Nephron (organoid): ENCODE results near the gene GRID2IP.

Experiments
- H3K27ac Mint-ChIP-seq, 3 experiments: 2 replicates each; pipeline ENCODE4 v1.8.0; 2020; ENCODE audit warnings: mixed read lengths in 3 of 3, mild to moderate bottlenecking in 2 of 3, moderate library complexity in 1 of 3
- H3K27me3 Mint-ChIP-seq: 2 replicates; pipeline ENCODE4 v1.8.0; 2021; ENCODE audit warnings: low read depth, mild to moderate bottlenecking, moderate library complexity, mixed read lengths
- H3K36me3 Mint-ChIP-seq: 2 replicates; pipeline ENCODE4 v1.8.0; 2020; ENCODE audit warnings: low read depth, mixed read lengths
- H3K4me1 Mint-ChIP-seq: 2 replicates; pipeline ENCODE4 v1.8.0; 2020; ENCODE audit warnings: mixed read lengths
- H3K4me3 Mint-ChIP-seq, 3 experiments: 2 replicates each; pipeline ENCODE4 v1.8.0; 2020; ENCODE audit warnings: mild to moderate bottlenecking in 3 of 3, mixed read lengths in 3 of 3, moderate library complexity in 2 of 3
- H3K9me3 Mint-ChIP-seq: 2 replicates; pipeline ENCODE4 v1.8.0; 2020; ENCODE audit warnings: mixed read lengths
- CTCF ChIP-seq, 3 experiments: fragments of 200-600 bp; sonication (generic); IDR thresholded peaks; one replicate each; pipeline ENCODE4 v1.5.0; 2021; ENCODE audit warnings: antibody characterized with exemption in 3 of 3; ENCODE audit not compliant: unreplicated experiment in 3 of 3

The GRID2IP gene

DNA sequence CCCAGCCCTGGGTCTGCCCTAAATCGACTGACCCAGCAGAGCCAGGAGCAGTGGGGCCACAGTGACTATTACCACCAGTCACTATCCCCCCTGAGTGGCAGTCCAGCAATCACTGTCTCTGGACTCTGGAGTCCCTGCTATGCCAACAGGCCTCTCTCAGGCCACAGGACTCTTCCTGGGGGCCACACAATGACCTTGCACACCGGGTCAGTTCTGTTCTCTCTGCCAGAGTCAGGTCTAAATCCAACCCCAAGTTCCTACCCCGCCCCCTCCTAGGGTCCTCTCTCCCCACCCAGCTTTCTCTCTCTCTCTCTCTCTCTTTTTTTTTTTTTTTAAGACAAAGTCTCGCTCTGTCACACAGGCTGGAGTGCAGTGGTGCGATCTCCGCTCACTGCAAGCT, 21.6 kb downstream of the GRID2IP start:
- no peak for TF ChIP-seq CTCF (IDR thresholded peaks at IDR 0.05; ENCODE audit: unreplicated experiment in 3 of 3)
- no peaks in the 10 kb centered on the region for H3K36me3 Mint-ChIP-seq
- no peaks in the 10 kb centered on the region for H3K9me3 Mint-ChIP-seq
- peak overlapping the region in 2 of 3 experiments; percentile 44 to 60 for H3K4me3 Mint-ChIP-seq
- peaks cover 84% of the 10 kb centered on the region for H3K27me3 Mint-ChIP-seq
- no peaks in the 10 kb centered on the region for H3K4me1 Mint-ChIP-seq
- H3K27ac Mint-ChIP-seq: no peak overlapping the region

DNA sequence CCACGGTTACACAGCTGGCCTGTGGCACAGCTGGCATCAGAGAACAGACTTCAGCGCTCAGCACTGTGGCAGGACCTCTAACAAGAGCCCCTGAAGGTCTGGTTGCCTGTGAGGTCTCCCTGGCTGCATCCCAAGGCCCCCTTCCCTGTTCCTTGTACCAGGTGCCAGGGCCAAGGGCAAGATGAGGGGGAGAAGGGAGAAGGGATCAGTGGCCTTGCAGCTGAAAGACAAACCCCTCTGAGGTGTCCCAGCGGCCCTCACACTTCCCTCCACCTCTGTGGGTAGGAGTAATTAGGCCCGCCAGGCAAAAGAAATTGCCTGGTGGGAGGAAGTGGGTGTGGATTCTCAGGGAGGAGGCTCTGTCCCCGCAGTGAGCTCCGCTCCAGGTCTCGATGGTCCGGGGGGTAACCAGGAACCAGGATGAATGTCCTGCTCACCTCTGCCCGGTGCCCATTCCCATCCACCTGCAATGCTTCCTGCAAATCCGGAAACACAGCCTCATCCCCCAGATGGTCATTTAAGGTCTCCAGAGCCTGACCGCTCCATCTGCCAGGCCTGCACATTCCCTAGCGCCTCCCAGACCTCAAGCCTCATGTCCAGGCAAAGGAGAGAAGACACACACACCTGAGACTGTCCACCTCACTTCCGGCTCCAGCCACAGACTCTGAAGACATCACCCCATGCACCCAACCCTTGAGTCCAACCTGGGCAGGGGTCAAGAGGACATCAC, 22.7 kb downstream of the GRID2IP start:
- Mint-ChIP-seq H3K4me3 (peak overlapping the region; percentile 32 to 48 (median 38)), H3K36me3 (no peaks in the 10 kb centered on the region), H3K4me1 (no peaks in the 10 kb centered on the region), H3K27ac (no peak overlapping the region), H3K9me3 (no peaks in the 10 kb centered on the region), H3K27me3 (peaks cover 83% of the 10 kb centered on the region)
- no peak for TF ChIP-seq CTCF (IDR thresholded peaks at IDR 0.05; ENCODE audit: unreplicated experiment in 3 of 3)

DNA sequence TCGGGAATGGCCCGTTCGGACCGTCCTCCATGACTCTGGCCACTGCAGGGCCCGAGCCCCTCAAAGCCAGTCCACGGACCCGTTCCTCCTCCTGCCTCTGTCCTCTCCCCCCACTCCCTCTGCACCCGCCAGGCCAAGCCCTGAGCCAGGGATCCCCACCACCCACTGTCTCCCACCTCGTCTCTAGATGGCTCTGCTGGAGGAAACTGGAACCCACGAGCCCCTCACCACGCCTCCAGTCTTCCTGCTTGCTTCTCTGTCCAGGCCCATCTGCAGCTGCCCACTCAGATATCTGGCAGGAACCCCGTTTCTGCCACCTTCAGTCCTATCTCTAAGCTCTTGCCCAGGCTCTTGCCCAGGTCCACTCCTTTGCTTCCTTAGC, 24.3 kb downstream of the GRID2IP start:
- no peak overlapping the region for H3K27ac Mint-ChIP-seq
- H3K36me3 Mint-ChIP-seq: no peaks in the 10 kb centered on the region
- peak overlapping the region; percentile 68 to 79 (median 79) for H3K4me3 Mint-ChIP-seq
- peaks cover 77% of the 10 kb centered on the region for H3K27me3 Mint-ChIP-seq
- H3K9me3 Mint-ChIP-seq: no peaks in the 10 kb centered on the region
- H3K4me1 Mint-ChIP-seq: no peaks in the 10 kb centered on the region
- no peak for TF ChIP-seq CTCF (IDR thresholded peaks at IDR 0.05; ENCODE audit: unreplicated experiment in 3 of 3)

- H3K27me3 Mint-ChIP-seq: peaks cover 24% of the 10 kb centered on the region
- H3K36me3 Mint-ChIP-seq: no peaks in the 10 kb centered on the region
- H3K4me3 Mint-ChIP-seq: no peak overlapping the region
- TF ChIP-seq CTCF (IDR thresholded peaks at IDR 0.05; ENCODE audit: unreplicated experiment in 3 of 3): no peak
- H3K9me3 Mint-ChIP-seq: no peaks in the 10 kb centered on the region
- H3K4me1 Mint-ChIP-seq: peaks cover 5% of the 10 kb centered on the region
- no peak overlapping the region for H3K27ac Mint-ChIP-seq
These were observed 30.9 kb downstream of the GRID2IP start for GRCh38 chr7:6520163-6520981.

DNA sequence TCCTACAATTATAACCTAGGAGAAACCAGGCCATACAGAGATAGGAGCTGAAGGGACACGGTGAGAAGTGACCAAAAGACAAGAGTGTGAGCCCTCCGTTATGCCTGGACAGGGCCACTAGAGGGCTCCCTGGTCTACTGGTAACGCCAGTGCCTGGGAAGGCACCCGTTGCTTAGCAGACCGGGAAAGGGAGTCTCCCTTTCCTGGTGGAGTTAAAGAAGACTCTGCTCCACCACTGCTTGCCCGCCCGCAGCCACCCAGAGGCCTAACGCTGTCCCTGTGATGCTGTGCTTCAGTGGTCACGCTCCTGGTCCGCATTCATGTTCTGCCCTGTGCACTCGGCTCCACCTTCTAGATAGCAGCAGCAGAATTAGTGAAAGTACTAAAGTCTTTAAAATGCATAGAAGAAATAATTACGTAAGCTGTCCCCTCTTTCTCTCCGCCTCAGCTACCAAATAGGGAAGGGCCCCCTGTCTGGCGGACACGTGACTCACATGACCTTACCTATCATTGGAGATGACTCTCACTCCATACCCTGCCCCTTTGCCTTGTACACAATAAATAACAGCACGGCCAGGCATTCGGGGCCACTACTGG, 34.8 kb downstream of the GRID2IP start:
- Mint-ChIP-seq H3K9me3 (no peaks in the 10 kb centered on the region), H3K27ac (peak overlapping the region in 2 of 3 experiments; percentile 16 to 55), H3K4me3 (peak overlapping the region; percentile 29 to 57 (median 30)), H3K36me3 (no peaks in the 10 kb centered on the region), H3K4me1 (peaks cover 5% of the 10 kb centered on the region), H3K27me3 (peaks cover 4% of the 10 kb centered on the region)
- TF ChIP-seq CTCF (IDR thresholded peaks at IDR 0.05; ENCODE audit: unreplicated experiment in 3 of 3): peak; percentile 86 to 90 (median 88)
